Stomach (tissue), 9 donors: Measurements from ENCODE around the gene ZC3H10. TPM values are rescaled to one million over a fixed set of nuclear protein-coding genes. Genes with fewer than 3 reads are reported as not detected.

Experiments used
- DNase-seq, 2 donors: peaks; one replicate each; pipeline versions ENCODE4 v3.0.0 to v3.0.0-alpha.2; 2013 to 2019
- H3K27ac ChIP-seq, 5 donors: fragments of 200-600 bp in 4 of 5; sonication (generic) in 4 of 5; one replicate each; pipeline ENCODE4 v1.5.1; 2013 to 2019; ENCODE audit warnings: mild to moderate bottlenecking in 1 of 5, moderate library complexity in 1 of 5
- H3K27me3 ChIP-seq, 3 donors: fragments of 200-600 bp; sonication (generic); one replicate each; pipeline ENCODE4 v1.5.1; 2017 to 2019; ENCODE audit warnings: mixed run types in 1 of 3
- H3K36me3 ChIP-seq, 4 donors: fragments of 200-600 bp; sonication (generic); 1 replicate in 3 of 4; 2 replicates in 1 of 4; pipeline ENCODE4 v1.5.1; 2016 to 2019
- H3K4me1 ChIP-seq, 4 donors: fragments of 200-600 bp; sonication (generic); one replicate each; pipeline ENCODE4 v1.5.1; 2016 to 2019
- H3K4me3 ChIP-seq, 4 donors: fragments of 200-600 bp; sonication (generic) in 3 of 4; one replicate each; pipeline ENCODE4 v1.5.1; 2016 to 2019; ENCODE audit warnings: mild to moderate bottlenecking in 1 of 4
- H3K9me3 ChIP-seq, 4 donors: fragments of 200-600 bp; sonication (generic); one replicate each; pipeline ENCODE4 v1.5.1; 2016 to 2019
- CTCF ChIP-seq, 7 experiments: fragments of 450-650 bp in 4 of 7; fragments of 200-600 bp in 3 of 7; sonication (generic) in 3 of 7; IDR thresholded peaks; one replicate each; pipeline ENCODE4 v1.5.1; 2016 to 2019; ENCODE audit warnings: antibody characterized with exemption in 7 of 7, control low read depth in 2 of 7, mild to moderate bottlenecking in 1 of 7
- EP300 ChIP-seq: sonication (generic); formaldehyde crosslinking; IDR thresholded peaks from one replicate; pipeline ENCODE4 v1.6.1; 2017; ENCODE audit warnings: antibody characterized with exemption
- POLR2A ChIP-seq, 4 donors: fragments of 450-650 bp; IDR thresholded peaks; one replicate each; pipeline ENCODE4 v1.6.1; 2016; ENCODE audit warnings: antibody characterized with exemption in 4 of 4, control low read depth in 2 of 4, mild to moderate bottlenecking in 1 of 4, moderate library complexity in 1 of 4
- POLR2AphosphoS5 ChIP-seq, 3 donors: sonication (generic); formaldehyde crosslinking; IDR thresholded peaks; one replicate each; pipeline ENCODE4 v1.6.1; 2016; ENCODE audit warnings: antibody characterized with exemption in 3 of 3
- WGBS, 5 donors: extraction: QIAGEN DNeasy Blood & Tissue Kit in 3 of 5; methylation state at CpG; one replicate each; pipeline versions ENCODE4 v1.1.5 to v1.1.7; 2013 to 2018; 5-methylcytosine and 5-hydroxymethylcytosine counted together
- intact Hi-C: fragments of 100-400 bp; cut with DNase I; formaldehyde crosslinking; loops from one replicate; pipeline ENCODE4 v1.15.1; 2023; ENCODE audit warnings: low total_unique reads
- polyA plus RNA-seq, 3 donors: library from polyadenylated mRNA; stranded (reverse); fragments of 200-250 nt; gene quantifications; one replicate each; pipeline ENCODE4 v1.2.3, GENCODE V29; 2013
- total RNA-seq, 5 donors: library from RNA; depleted of rRNA; stranded (reverse); fragments of >200 nt; gene quantifications; one replicate each; pipeline versions ENCODE4 v1.1.0 to v1.2.3, GENCODE V29; 2014 to 2016
- donor health status: healthy with polysubstance abuse.
- donor health status: Bipolar disorder and iron deficiency.
- donor health status: healthy.

Gene ZC3H10
- total and polyA plus RNA-seq, 8 donors, result under 0.01 to 5.8 (median 2.0) TPM

GRCh38 chr12:56126732-56127239 lies 8.7 kb downstream of the ZC3H10 start:
- peak overlapping the region in 4 of 5 donors; percentile 88 to 97 (median 94) for H3K27ac ChIP-seq
- TF ChIP-seq POLR2A (IDR thresholded peaks at IDR 0.05) (no peak), POLR2AphosphoS5 (IDR thresholded peaks at IDR 0.05) (no peak), EP300 (no peak), CTCF (IDR thresholded peaks at IDR 0.05) (no peak)
- intact Hi-C loops, result no loop called here
- H3K9me3 ChIP-seq, result no peaks in the 10 kb centered on the region
- no peak for DNase-seq
- H3K27me3 ChIP-seq, result no peaks in the 10 kb centered on the region
- H3K4me1 ChIP-seq, result peaks cover 28 to 70% (median 56%) of the 10 kb centered on the region in 4 donors
- H3K36me3 ChIP-seq, result peaks cover 12 to 32% (median 21%) of the 10 kb centered on the region in 4 donors
- H3K4me3 ChIP-seq, result peak overlapping the region in 1 of 4 donors; percentile 67
- WGBS, 5 donors, result 33 to 58% (median 42%) methylated on average over 3 of the region's 3 CpGs

- Histone ChIP-seq H3K27me3 (no peaks in the 10 kb centered on the region), H3K4me1 (peaks cover 28 to 68% (median 53%) of the 10 kb centered on the region in 4 donors), H3K4me3 (peak overlapping the region; percentile 32 to 93 (median 73)), H3K9me3 (no peaks in the 10 kb centered on the region), H3K27ac (peak overlapping the region; percentile 53 to 97 (median 93)), H3K36me3 (peaks cover 19 to 32% (median 23%) of the 10 kb centered on the region in 4 donors)
- peak in 1 of 4 donors; percentile 26 for TF ChIP-seq POLR2A (IDR thresholded peaks at IDR 0.05)
- no peak for TF ChIP-seq CTCF (IDR thresholded peaks at IDR 0.05)
- TF ChIP-seq POLR2AphosphoS5 (IDR thresholded peaks at IDR 0.05), result peak in 1 of 3 donors; percentile 14
- TF ChIP-seq EP300, result no peak
- intact Hi-C loops, result no loop called here
- WGBS, 5 donors, result 0 to 2% (median 0%) methylated on average over 8 of the region's 8 CpGs
- DNase-seq, result no peak
Measured at GRCh38 chr12:56127485-56127887, 9.4 kb downstream of the ZC3H10 start.

GRCh38 chr12:56127888-56128669 lies 10.0 kb downstream of the ZC3H10 start, which contains the start of gene ESYT1:
ESYT1 (plus strand) TSS chr12:56128267; CDS start chr12:56128320, 53 bp downstream.
- intact Hi-C loops, result no loop called here
- DNase-seq, result peak; percentile 99 to 100
- 0 to 1% (median 0%) methylated on average over 35 to 49 of the region's 49 CpGs for WGBS, 5 donors

More at GRCh38 chr12:56127888-56128669, 10.0 kb downstream of the ZC3H10 start, which contains the start of gene ESYT1:
- peaks cover 25 to 33% (median 29%) of the 10 kb centered on the region in 4 donors for H3K36me3 ChIP-seq
- no peaks in the 10 kb centered on the region for H3K27me3 ChIP-seq
- TF ChIP-seq POLR2A (IDR thresholded peaks at IDR 0.05) (peak in 2 of 4 donors; percentile 49 to 81), EP300 (no peak), POLR2AphosphoS5 (IDR thresholded peaks at IDR 0.05) (peak; percentile 96 to 98 (median 98)), CTCF (IDR thresholded peaks at IDR 0.05) (no peak)
- H3K9me3 ChIP-seq, result no peaks in the 10 kb centered on the region
- H3K27ac ChIP-seq, result peak within 1 kb of the TSS; percentile 85 to 97 (median 93)
- H3K4me3 ChIP-seq, result peak within 1 kb of the TSS; percentile 67 to 93 (median 77)
- H3K4me1 ChIP-seq, result peaks cover 28 to 62% (median 52%) of the 10 kb centered on the region in 4 donors
